HepG2 (cell line): ENCODE measurements around the gene SALL2. TPM values are rescaled to one million over a fixed set of nuclear protein-coding genes. Genes with fewer than 3 reads are reported as not detected.

ENCODE experiments used
- ATAC-seq: fragments of 200-7000 bp; cut with Tn5 transposase; 3 replicates; pipeline ENCODE4 v1.9.1; 2020; ENCODE audit warnings: mild to moderate bottlenecking, moderate library complexity
- BruUV-seq: library from RNA; stranded (reverse); fragments of 400-500 nt; replicated peaks from 2 replicates; lab custom pipeline; 2021; lab: Mats Ljungman, UMichigan
- CTCF ChIA-PET: fragments of 300-600 bp; formaldehyde crosslinking; extraction: SDS; loops from one replicate; lab custom pipeline; 2021; ENCODE audit warnings: low total read pairs, inconsistent platforms, low intra/inter-chr PET ratio; lab: Yijun Ruan, JAX
- POLR2A ChIA-PET: fragments of 350-600 bp; sonication (Branson Sonifier 250); formaldehyde crosslinking; loops from one replicate; lab custom pipeline; 2020; ENCODE audit warnings: antibody characterized with exemption, inconsistent platforms; lab: Yijun Ruan, JAX
- DNase-seq: peaks from one replicate; pipeline ENCODE4 v3.0.0-alpha.2; 2015; ENCODE audit warnings: low spot score
- FAIRE-seq: peaks from 3 replicates; lab custom pipeline; 2011; peaks lifted over from hg19 to GRCh38; lab: Jason Lieb, UNC
- H2AFZ ChIP-seq: one replicate; pipeline ENCODE4 v1.6.1; 2011; ENCODE audit warnings: low read length, inconsistent platforms
- H3K27ac ChIP-seq: fragments of 300-600 bp; 3 replicates; pipeline ENCODE4 v1.8.0; 2011; ENCODE audit warnings: mixed run types, mild to moderate bottlenecking, mixed read lengths, low read length, inconsistent platforms; ENCODE audit not compliant: insufficient read depth; ENCODE audit errors: extremely low read length
- H3K27me3 ChIP-seq, 2 experiments: fragments of 200-600 bp in 1 of 2; 2 replicates in 1 of 2; 3 replicates in 1 of 2; pipeline versions ENCODE4 v1.6.0 to v1.8.0; 2011; ENCODE audit warnings: low read length in 2 of 2, mild to moderate bottlenecking in 2 of 2, moderate library complexity in 2 of 2, inconsistent platforms in 1 of 2; ENCODE audit not compliant: insufficient read depth in 2 of 2, control insufficient read depth in 1 of 2
- H3K36me3 ChIP-seq, 2 experiments: fragments of 200-600 bp in 1 of 2; replicated peaks in 1 of 2; 2 replicates in 1 of 2; 3 replicates in 1 of 2; pipeline versions ENCODE4 v1.5.1 to v1.8.0; 2011; ENCODE audit warnings: low read length in 2 of 2, inconsistent platforms in 1 of 2; ENCODE audit not compliant: insufficient read depth in 2 of 2, control insufficient read depth in 1 of 2
- H3K4me1 ChIP-seq: 2 replicates; pipeline ENCODE4 v1.5.1; 2012; ENCODE audit warnings: low read length, inconsistent platforms; ENCODE audit not compliant: insufficient read depth
- H3K4me2 ChIP-seq: 2 replicates; pipeline ENCODE4 v1.6.0; 2011; ENCODE audit warnings: low read depth, low read length, inconsistent platforms
- H3K4me3 ChIP-seq, 3 experiments: fragments of 200-600 bp in 1 of 3; sonication (generic), shearing (Covaris generic) in 1 of 3; replicated peaks in 1 of 3; 2 replicates each; pipeline ENCODE4 v1.5.1; 2011 to 2016; ENCODE audit warnings: low read length in 3 of 3, inconsistent platforms in 2 of 3, low read depth in 2 of 3, mild to moderate bottlenecking in 2 of 3, control low read depth in 1 of 3, mixed read lengths in 1 of 3; ENCODE audit not compliant: insufficient read depth in 1 of 3
- H3K79me2 ChIP-seq: one replicate; pipeline ENCODE4 v1.6.1; 2011; ENCODE audit warnings: low read length, inconsistent platforms; ENCODE audit not compliant: insufficient read depth
- H3K9ac ChIP-seq: 2 replicates; pipeline ENCODE4 v1.6.0; 2011; ENCODE audit warnings: mild to moderate bottlenecking, low read depth, low read length, inconsistent platforms; ENCODE audit not compliant: insufficient read depth
- H3K9me3 ChIP-seq: 2 replicates; pipeline ENCODE4 v1.5.1; 2012; ENCODE audit warnings: mild to moderate bottlenecking, low read length
- H4K20me1 ChIP-seq: 2 replicates; pipeline ENCODE4 v1.6.0; 2011; ENCODE audit warnings: inconsistent platforms, mild to moderate bottlenecking, low read length, moderate library complexity; ENCODE audit not compliant: insufficient read depth
- AHDC1 ChIP-seq: sonication (generic); formaldehyde crosslinking; IDR thresholded peaks from 2 replicates; pipeline ENCODE4 v1.5.1; 2020; ENCODE audit warnings: mild to moderate bottlenecking, missing genetic modification reagents, borderline replicate concordance
- FOXA1 ChIP-seq, 2 experiments: fragments of 450-650 bp in 1 of 2; sonication (generic) in 1 of 2; formaldehyde crosslinking in 1 of 2; IDR thresholded peaks; 2 replicates each; pipeline versions ENCODE4 v1.4.0 to v1.6.1; 2016 to 2020; ENCODE audit warnings: missing genetic modification reagents in 1 of 2
- HNRNPUL1 ChIP-seq: fragments of 200-400 bp; formaldehyde crosslinking; IDR thresholded peaks from 2 replicates; pipeline ENCODE4 v1.6.1; 2017; ENCODE audit warnings: low read depth, mild to moderate bottlenecking, low read length, moderate library complexity
- POLR2G ChIP-seq: fragments of 200-400 bp; formaldehyde crosslinking; IDR thresholded peaks from 2 replicates; pipeline ENCODE4 v1.6.1; 2018; ENCODE audit warnings: mild to moderate bottlenecking, low read depth, low read length, moderate library complexity
- RBFOX2 ChIP-seq: fragments of 200-400 bp; formaldehyde crosslinking; IDR thresholded peaks from 2 replicates; pipeline ENCODE4 v1.6.1; 2017; ENCODE audit warnings: low read depth, mild to moderate bottlenecking, low read length
- RFXAP ChIP-seq: sonication (generic); formaldehyde crosslinking; IDR thresholded peaks from 2 replicates; pipeline ENCODE4 v1.4.0; 2020; ENCODE audit warnings: missing genetic modification reagents, borderline replicate concordance
- ZNF614 ChIP-seq: IDR thresholded peaks from 2 replicates; pipeline ENCODE4 v1.6.1; 2018; ENCODE audit warnings: missing biosample characterization, missing genetic modification reagents, inconsistent platforms, borderline replicate concordance
- in situ Hi-C: cut with HindIII; loops from 2 replicates; pipeline ENCODE4 v1.10.0; 2017; ENCODE audit warnings: low pct_unique_long_range_greater_than_20kb; ENCODE audit not compliant: extremely low pct_ligation_motif_present
- intact Hi-C: fragments of 100-400 bp; cut with micrococcal nuclease; formaldehyde crosslinking; loops from one replicate; pipeline ENCODE4 v1.10.0; 2022; ENCODE audit not compliant: unreplicated experiment
- polyA plus RNA-seq, 8 experiments: library from polyadenylated mRNA; depleted of rRNA in 3 of 8; stranded (reverse) in 7 of 8; unstranded in 1 of 8; fragments of >200 nt; fragmentation: Illumina TruSeq in 4 of 8; extraction: Trizol in 4 of 8; gene quantifications; 2 replicates each; pipeline versions ENCODE4 v1.2.1 to v1.2.3, GENCODE V29; 2011 to 2016; ENCODE audit warnings: low read depth in 4 of 8, missing spikeins in 1 of 8, mixed read lengths in 1 of 8; ENCODE audit not compliant: insufficient read depth in 1 of 8
- total RNA-seq, 5 experiments: library from RNA; depleted of rRNA; stranded (reverse); fragments of >200 nt; fragmentation: Illumina TruSeq; extraction: Trizol; gene quantifications; 2 replicates each; pipeline ENCODE4 v1.2.3, GENCODE V29; 2016; ENCODE audit warnings: low read depth in 1 of 5

The SALL2 gene
- total and polyA plus RNA-seq, 2 of the 13 experiments (the other 11 are each of a cell fraction or from before 2014, with no cell fraction given) = 4.9 to 5.8 TPM

- Histone ChIP-seq H3K9ac (no peak overlapping the region), H3K27ac (no peak overlapping the region), H4K20me1 (no peaks in the 10 kb centered on the region), H3K9me3 (no peaks in the 10 kb centered on the region), H3K4me2 (no peak overlapping the region), H3K4me3 (no peak overlapping the region), H3K36me3 (peaks cover 26 to 51% of the 10 kb centered on the region in 2 experiments), H3K79me2 (peaks cover 39% of the 10 kb centered on the region), H2AFZ (no peak overlapping the region), H3K4me1 (peaks cover 17% of the 10 kb centered on the region), H3K27me3 (no peaks in the 10 kb centered on the region)
- no peak for ATAC-seq
- TF ChIP-seq RBFOX2 (0 out of 2 replicates have a peak, but pooled peaks have one; percentile 38), ZNF614 (CRISPR knock-in tag) (no peak), POLR2G (peak; percentile 12; the same call in 1 of the 2 replicates), FOXA1 (IDR thresholded peaks at IDR 0.05) (no peak), FOXA1 (CRISPR knock-in tag; IDR thresholded peaks at IDR 0.05) (no peak), AHDC1 (CRISPR knock-in tag) (no peak), RFXAP (CRISPR knock-in tag) (no peak), HNRNPUL1 (no peak)
- no TSS peak for BruUV-seq
- no peak for FAIRE-seq
- intact Hi-C loops = no loop called here
- in situ Hi-C loops = no loop called here
- no peak for DNase-seq
- ChIA-PET POLR2A (interaction anchor here (0.8 kb wide), 1 partner anchor 22 kb away, joined by 3 read pairs; no protein-coding TSS in a partner anchor), CTCF (no interaction called here)
These were observed 21.1 kb downstream of the SALL2 start for GRCh38 chr14:21505012-21505553.
